Colonic mucosa (tissue), 4 donors: ENCODE measurements around the gene HAND2. TPM values are rescaled to one million over a fixed set of nuclear protein-coding genes. Genes with fewer than 3 reads are reported as not detected.

Experiments used
- DNase-seq: peaks from one replicate; pipeline ENCODE4 v3.0.0-alpha.2; 2020
- H3K27ac ChIP-seq: fragments of 200-600 bp; one replicate; pipeline ENCODE4 v1.8.0; 2021
- H3K27me3 ChIP-seq: fragments of 200-600 bp; one replicate; pipeline ENCODE4 v1.8.0; 2021
- H3K36me3 ChIP-seq: fragments of 200-600 bp; one replicate; pipeline ENCODE4 v1.8.0; 2021
- H3K4me1 ChIP-seq: fragments of 200-600 bp; one replicate; pipeline ENCODE4 v1.8.0; 2021; ENCODE audit warnings: mild to moderate bottlenecking
- H3K4me3 ChIP-seq: fragments of 200-600 bp; one replicate; pipeline ENCODE4 v1.8.0; 2021
- H3K9ac ChIP-seq, 2 donors: one replicate each; pipeline ENCODE4 v1.7.0; 2013; ENCODE audit warnings: control low read depth in 2 of 2, low read depth in 2 of 2, low read length in 2 of 2
- H3K9me3 ChIP-seq: fragments of 200-600 bp; one replicate; pipeline ENCODE4 v1.8.0; 2021
- intact Hi-C: fragments of 100-400 bp; cut with DNase I; formaldehyde crosslinking; loops from one replicate; pipeline ENCODE4 v1.14.1; 2022
- total RNA-seq, 2 donors: library from RNA; stranded (reverse); fragmentation: NEBNext Ultra II Directional in 1 of 2; extraction: Animal tissue kit (Norgen Biotek cat#: 25700) in 1 of 2; gene quantifications; one replicate each; pipeline ENCODE4 v1.2.1, GENCODE V29; 2021
- TF ChIP-seq, protein P1 (sequence below): fragments of 200-600 bp; IDR thresholded peaks from one replicate; pipeline ENCODE4 v1.8.0; 2022; ENCODE audit warnings: antibody characterized with exemption, mild to moderate bottlenecking
- donor health status: healthy.
- donor health status: DM: no; HTN: no; CAD: no.
- donor health status: DM: no; HTN: no; CAD: no.

Gene HAND2
- total RNA-seq, 2 donors from 2014 or later, result 1.6 to 9.4 TPM

- Histone ChIP-seq H3K27ac (no peak overlapping the region), H3K4me1 (no peaks in the 10 kb centered on the region), H3K27me3 (no peaks in the 10 kb centered on the region), H3K4me3 (no peak overlapping the region), H3K9ac (no peak overlapping the region), H3K9me3 (no peaks in the 10 kb centered on the region), H3K36me3 (no peaks in the 10 kb centered on the region)
- no peak for DNase-seq
- intact Hi-C loops, result no loop called here
- TF ChIP-seq, protein P1, sequence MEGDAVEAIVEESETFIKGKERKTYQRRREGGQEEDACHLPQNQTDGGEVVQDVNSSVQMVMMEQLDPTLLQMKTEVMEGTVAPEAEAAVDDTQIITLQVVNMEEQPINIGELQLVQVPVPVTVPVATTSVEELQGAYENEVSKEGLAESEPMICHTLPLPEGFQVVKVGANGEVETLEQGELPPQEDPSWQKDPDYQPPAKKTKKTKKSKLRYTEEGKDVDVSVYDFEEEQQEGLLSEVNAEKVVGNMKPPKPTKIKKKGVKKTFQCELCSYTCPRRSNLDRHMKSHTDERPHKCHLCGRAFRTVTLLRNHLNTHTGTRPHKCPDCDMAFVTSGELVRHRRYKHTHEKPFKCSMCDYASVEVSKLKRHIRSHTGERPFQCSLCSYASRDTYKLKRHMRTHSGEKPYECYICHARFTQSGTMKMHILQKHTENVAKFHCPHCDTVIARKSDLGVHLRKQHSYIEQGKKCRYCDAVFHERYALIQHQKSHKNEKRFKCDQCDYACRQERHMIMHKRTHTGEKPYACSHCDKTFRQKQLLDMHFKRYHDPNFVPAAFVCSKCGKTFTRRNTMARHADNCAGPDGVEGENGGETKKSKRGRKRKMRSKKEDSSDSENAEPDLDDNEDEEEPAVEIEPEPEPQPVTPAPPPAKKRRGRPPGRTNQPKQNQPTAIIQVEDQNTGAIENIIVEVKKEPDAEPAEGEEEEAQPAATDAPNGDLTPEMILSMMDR, result no peak
These were observed 43.3 kb upstream of the HAND2 start for GRCh38 chr4:173573286-173573685.

DNA sequence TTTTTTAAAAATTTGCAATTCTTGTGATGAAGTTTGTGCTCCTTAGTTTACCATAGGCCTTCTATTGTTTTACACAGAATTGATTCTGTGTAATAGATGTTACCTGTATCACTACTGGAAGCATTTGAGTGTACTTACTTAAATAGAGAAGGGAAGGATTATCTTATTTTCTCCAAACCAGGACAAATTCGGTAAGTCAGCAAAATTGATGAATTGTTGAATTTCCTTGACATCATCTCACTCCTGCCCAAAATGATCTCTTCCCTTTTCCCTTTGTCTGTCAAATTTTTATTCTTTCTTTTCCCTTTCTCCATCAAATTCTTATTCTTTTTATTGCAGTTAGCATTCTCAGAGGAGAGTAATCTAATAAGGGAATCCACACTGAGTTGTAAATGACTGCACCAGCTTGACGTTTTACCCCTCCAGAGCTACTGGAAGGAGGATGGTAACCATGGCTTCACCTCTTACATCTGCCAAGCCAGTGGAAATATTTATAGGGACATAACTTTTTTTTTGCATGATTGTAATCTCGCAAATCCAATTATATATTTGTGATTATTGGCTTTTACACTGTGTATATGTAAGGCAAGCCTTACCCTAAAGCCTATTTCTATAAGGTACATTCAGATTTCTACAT, 42.6 kb upstream of the HAND2 start:
- no peaks in the 10 kb centered on the region for H3K27me3 ChIP-seq
- H3K9ac ChIP-seq, result no peak overlapping the region
- H3K9me3 ChIP-seq, result no peaks in the 10 kb centered on the region
- H3K36me3 ChIP-seq, result no peaks in the 10 kb centered on the region
- TF ChIP-seq, protein P1, result no peak
- no peak overlapping the region for H3K27ac ChIP-seq
- H3K4me3 ChIP-seq, result no peak overlapping the region
- no peaks in the 10 kb centered on the region for H3K4me1 ChIP-seq
- intact Hi-C loops, result no loop called here
- no peak for DNase-seq

DNA sequence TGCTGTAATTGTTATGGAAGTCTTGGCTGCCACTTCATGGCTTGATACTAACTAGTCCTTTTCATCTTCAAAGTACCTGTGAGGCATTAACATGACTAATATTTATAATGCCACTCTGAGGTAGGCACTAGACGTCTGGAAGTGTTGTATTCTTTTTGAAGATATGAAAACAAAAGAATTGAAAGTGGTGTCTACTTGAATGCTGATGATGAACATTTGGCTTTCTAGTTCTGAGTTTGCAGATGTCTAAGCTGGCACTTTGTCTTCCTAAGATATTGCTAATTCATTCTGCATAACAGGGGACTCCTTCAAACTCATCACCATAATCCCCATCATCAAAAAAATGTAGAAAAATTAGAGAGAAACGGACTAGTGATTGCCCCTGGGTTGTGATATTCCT, 41.6 kb upstream of the HAND2 start:
- H3K4me1 ChIP-seq, result no peaks in the 10 kb centered on the region
- TF ChIP-seq, protein P1, result no peak
- intact Hi-C loops, result no loop called here

GRCh38 chr4:173565281-173565680, 35.3 kb upstream of the HAND2 start:
- no peak overlapping the region for H3K9ac ChIP-seq
- no peaks in the 10 kb centered on the region for H3K4me1 ChIP-seq
- no peak overlapping the region for H3K4me3 ChIP-seq
- intact Hi-C loops, result no loop called here
- H3K27ac ChIP-seq, result no peak overlapping the region
- no peak for DNase-seq
- H3K36me3 ChIP-seq, result no peaks in the 10 kb centered on the region
- no peaks in the 10 kb centered on the region for H3K9me3 ChIP-seq
- no peaks in the 10 kb centered on the region for H3K27me3 ChIP-seq
- TF ChIP-seq, protein P1, result no peak

More for the DNA sequence above, 41.6 kb upstream of the HAND2 start:
- Histone ChIP-seq H3K9ac (no peak overlapping the region), H3K27ac (no peak overlapping the region), H3K36me3 (no peaks in the 10 kb centered on the region), H3K4me3 (no peak overlapping the region), H3K27me3 (no peaks in the 10 kb centered on the region), H3K9me3 (no peaks in the 10 kb centered on the region)
- no peak for DNase-seq

DNA sequence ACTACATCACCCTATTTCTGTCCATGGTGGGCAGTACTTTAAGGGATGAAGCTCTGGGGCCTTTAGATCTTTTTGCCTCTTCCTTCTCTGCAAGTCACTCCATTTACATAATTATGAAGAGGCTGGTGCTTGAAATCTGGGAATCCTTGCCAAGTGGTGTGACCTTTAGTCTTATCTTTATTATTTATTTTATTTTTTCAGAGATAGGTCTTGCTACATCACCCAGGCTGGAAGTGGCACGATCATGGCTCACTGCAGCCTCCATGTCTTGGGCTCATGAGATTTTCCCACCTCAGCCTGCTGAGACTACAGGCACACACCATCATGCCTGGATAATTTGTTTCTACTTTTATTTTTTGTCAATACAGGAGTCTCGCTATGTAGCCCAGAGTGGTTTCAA, 34.4 kb upstream of the HAND2 start:
- no peaks in the 10 kb centered on the region for H3K27me3 ChIP-seq
- no peak overlapping the region for H3K9ac ChIP-seq
- no peak overlapping the region for H3K4me3 ChIP-seq
- H3K36me3 ChIP-seq, result no peaks in the 10 kb centered on the region
- intact Hi-C loops, result no loop called here
- H3K9me3 ChIP-seq, result no peaks in the 10 kb centered on the region
- H3K27ac ChIP-seq, result no peak overlapping the region
- no peaks in the 10 kb centered on the region for H3K4me1 ChIP-seq
- DNase-seq, result no peak
- TF ChIP-seq, protein P1, result no peak
